Measurements from ENCODE around the gene DFFA.
A peak's percentile ranks its signal among the peaks of the same experiment; 100 is the strongest.
"Not testable (repeated sequence)": the region's sequence is repeated elsewhere in the genome, so short reads cannot be mapped to it uniquely, and the experiment has no call there.

DFFA gene

DNA sequence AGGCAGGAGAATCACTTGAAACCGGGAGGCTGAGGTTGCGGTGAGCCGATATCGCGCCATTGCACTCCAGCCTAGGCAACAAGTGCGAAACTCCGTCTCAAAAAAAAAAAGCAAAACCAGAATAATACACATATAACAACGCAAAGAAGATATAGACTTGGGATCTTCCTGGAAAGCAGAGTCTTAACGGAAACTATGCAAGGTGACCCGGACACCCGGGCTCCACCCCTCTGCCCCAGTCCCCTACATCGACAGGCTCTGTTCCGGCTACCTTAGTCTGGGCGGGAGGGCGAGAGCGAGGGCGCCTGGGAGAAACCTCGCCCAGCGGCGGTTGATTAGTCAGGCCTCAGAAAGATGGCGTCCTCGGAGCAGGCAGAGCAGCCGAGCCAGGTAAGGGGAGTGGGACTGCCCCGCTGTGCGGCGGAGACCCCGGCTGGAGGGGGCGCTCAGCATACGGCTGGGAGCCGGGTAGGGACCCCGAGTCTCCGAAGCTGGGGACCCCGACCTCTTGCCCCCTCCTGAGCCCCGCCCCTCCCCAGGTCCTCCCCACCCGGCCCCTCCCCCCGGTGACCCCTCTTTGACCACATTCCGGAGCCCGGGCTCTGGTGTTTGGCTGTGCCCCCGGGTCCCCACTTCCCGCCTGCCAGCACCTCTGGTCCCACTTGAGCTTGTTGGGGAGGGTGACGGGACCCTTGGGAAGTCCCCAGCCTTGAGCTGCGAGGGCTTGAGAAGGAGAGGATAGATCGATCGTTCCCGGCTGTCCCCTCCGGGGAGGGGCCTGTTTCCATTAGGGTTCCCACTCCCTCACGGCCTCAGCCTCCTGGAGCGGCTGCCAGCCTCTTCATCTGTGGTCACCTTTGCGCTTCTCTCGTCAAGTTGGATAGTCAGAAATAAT lies 2.5 kb upstream of the DFFA start, which contains the start of gene PEX14:
Gene PEX14, plus strand, starts transcription at position 338 of the 895 bp plus-strand sequence. Its CDS starts 17 bp downstream, at position 355.
- DNase-seq, result peak; percentile 91
- in situ Hi-C loops (cut with MboI; ENCODE audit: low pct_unique_long_range_greater_than_20kb, low sequenced_read_pairs), result no loop called here

DNA sequence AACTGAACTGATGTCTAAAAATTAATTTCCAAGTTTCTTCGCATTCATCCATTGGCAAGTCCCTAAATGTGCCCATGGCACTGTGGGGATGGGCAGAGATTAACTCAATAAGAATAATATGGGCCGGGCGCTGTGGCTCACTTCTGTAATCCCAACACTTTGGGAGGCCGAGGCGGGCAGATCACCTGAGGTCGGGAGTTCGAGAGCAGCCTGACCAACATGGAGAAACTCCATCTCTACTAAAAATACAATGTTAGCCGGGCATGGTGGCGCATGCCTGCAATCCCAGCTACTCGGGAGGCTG lies 1.9 kb upstream of the DFFA start:
- in situ Hi-C loops (cut with MboI; ENCODE audit: low pct_unique_long_range_greater_than_20kb, low sequenced_read_pairs); DNase-seq: not testable (repeated sequence)

DNA sequence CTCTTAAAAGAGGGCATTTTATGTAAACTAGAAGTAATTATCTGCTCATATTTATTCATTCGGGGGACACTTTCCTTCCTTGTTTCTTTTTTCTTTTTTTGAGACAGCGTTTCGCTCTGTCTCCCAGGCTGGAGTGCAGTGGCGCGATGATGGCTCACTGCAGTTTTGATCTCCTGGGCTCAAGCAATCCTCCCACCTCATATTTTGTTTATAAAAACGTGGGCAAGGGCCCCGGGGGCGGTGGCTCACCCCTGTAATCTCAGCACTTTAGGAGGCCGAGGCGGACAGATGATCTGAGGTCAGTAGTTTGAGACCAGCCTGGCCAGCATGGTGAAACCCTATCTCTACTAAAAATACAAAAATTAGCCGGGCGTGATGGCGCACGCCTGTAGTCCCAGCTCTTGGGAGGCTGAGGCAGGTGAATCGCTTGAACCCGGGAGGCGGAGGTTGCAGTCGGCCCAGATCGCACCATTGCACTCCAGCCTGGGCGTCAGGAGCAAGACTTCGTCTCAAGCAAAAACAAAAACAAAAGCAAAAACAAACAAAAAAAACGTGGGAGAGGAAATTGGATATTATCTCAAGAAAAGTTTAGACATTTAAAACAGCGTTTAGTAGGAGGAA lies 926 bp upstream of the DFFA start:
- no peak for DNase-seq
- in situ Hi-C loops (cut with MboI; ENCODE audit: low pct_unique_long_range_greater_than_20kb, low sequenced_read_pairs), result no loop called here

DNA sequence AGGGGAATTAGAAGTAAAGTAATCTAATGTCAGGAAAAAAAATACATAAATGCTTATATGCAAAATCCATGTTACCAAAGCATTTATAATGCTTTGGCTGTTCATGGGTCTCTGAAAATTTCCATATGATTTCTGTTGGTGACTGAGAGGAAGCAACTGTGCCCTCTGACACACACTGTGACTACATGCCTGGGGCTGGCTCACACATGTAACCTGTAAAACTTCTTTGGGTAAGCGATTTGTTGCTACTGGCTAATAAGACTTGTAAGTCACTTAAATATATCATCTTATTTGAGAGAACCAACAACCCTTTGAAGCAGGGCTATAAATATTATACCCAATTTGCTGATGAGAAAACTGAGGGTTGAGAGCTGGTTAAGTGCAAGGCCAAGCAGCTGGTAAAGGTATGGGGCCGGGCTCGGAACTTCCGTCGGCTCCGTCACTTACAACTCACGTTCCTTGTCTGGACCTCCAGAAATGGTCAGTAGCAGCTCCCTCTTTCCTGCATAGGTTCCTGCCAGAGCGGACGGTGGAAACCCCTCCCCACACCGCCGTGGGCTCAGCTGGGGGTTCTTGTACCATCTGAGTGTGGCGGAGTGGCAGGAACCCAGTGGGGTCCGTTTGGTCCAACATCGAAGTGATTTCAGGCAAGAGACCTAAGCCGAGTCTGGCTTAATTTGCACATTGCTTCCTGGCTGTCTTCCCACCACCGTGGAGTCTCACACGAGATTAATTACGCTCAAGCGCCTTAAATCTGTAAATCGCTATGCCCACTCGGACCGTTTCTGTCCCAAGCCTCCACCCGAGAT lies 714 bp downstream of the DFFA start:
- DNase-seq, result no peak
- in situ Hi-C loops (cut with MboI; ENCODE audit: low pct_unique_long_range_greater_than_20kb, low sequenced_read_pairs), result no loop called here

DNA sequence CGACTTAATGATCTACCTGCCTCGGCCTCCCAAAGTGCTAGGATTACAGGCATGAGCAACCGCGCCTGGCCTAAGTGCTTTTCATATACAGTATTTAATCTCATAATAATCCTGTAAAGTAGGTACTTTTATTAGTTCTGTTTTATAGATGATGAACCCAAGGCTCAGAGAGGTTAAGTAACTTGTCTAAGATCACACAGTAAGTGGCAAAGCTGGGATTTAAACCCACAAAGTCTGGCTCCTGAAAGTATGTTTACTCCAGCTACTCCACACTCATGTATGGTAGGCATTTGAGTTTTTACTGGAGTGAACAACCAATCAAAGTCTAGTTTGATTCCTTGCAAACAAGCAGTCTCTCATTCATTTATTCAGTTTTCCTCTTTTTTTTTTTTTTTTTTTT lies 2.3 kb downstream of the DFFA start:
- no peak for DNase-seq
- in situ Hi-C loops (cut with MboI; ENCODE audit: low pct_unique_long_range_greater_than_20kb, low sequenced_read_pairs), result no loop called here

DNA sequence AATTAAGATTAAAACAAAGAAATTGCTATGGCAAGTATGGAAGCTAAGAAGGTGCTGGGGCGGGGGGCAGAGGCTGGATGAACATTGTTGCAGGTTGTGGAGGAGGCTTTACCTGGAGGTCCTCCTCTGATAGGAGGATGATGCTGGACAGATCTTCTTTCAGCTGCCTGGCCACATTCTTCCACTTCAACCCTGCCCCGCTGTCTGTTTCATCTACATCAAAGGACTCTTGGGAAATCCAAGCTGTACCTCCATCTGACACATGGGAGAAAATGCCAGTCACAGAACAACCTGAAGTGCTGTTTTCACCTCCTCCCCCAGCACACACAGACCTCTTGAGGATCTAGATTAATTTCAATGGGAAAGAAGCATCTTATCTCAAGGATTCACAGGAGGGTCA lies 5.3 kb downstream of the DFFA start:
- in situ Hi-C loops (cut with MboI; ENCODE audit: low pct_unique_long_range_greater_than_20kb, low sequenced_read_pairs), result no loop called here
- DNase-seq, result no peak

DNA sequence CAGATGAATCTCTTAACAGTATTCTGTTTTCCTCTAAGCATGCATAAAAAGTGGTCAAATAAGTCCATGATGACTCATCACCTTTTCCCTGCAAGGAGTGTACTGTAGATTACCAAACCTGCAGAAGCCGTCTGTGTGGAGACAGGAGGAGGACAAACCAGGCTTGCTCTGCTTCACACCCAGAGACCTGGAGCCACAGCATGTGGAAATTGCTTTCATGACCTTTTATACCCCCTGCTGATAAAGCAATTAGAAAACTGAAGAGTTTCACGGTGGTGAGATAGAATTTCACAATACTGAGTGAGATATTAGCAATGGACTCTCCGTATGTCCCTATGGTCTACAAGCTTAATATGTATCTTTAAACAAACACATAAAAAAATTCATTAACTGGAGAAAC lies 13.1 kb downstream of the DFFA start:
- no peak for DNase-seq
- in situ Hi-C loops (cut with MboI; ENCODE audit: low pct_unique_long_range_greater_than_20kb, low sequenced_read_pairs), result no loop called here

DNA sequence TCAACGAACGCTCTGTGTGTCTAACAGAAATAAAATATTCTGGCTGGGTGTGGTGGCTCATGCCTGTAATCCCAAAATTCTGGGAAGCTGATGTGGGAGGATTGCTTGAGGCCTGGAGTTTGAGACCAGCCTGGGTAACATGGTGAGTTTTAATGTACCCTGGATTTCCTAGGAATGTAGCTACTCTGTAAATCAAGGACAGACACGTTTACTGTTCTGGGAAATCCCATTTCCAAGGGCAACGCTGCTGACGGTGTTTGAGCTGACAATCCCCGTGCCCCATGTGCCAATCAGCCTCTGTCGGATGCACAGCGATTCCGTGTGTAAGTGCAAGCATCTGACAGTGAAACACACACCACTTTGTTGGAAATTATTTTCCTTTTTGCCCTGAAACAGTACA lies 14.5 kb downstream of the DFFA start:
- DNase-seq, result no peak
- in situ Hi-C loops (cut with MboI; ENCODE audit: low pct_unique_long_range_greater_than_20kb, low sequenced_read_pairs), result no loop called here

DNA sequence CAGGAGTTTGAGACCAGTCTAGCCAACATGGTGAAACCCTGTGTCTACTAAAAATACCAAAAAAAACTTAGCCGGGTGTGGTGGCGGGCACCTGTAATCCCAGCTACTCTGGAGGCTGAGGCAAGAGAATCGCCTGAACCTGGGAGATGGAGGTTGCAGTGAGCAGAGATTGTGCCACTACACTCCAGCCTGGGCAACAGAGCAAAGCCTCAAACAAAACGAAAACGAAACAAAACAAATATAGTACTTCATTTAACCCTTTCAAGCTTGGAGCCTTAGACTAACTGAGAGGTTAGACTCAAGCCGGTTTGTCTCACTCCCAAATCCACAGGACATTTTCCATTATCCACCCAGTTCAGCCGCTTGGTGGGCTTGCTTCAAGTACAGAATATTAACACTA lies 14.9 kb downstream of the DFFA start:
- in situ Hi-C loops (cut with MboI; ENCODE audit: low pct_unique_long_range_greater_than_20kb, low sequenced_read_pairs); DNase-seq: not testable (repeated sequence)

DNA sequence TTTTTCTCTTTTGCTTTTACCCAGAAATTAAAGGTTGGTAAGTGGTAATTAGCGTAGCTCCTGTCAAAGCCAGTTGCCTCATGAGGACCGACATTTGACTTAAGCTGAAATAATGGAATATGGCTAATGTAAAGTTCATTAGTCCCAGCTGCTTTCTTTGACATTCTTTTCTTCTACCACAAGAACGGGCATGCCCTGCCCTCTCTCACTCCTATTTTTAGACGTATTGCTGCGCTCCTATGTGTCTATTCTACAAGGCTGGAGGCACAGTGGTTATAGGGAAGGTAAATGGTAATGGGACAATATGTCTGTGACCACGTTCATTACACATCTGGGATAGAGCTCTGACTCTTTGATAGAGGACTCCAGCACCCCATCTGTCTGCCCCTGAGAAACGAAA lies 15.7 kb downstream of the DFFA start:
- in situ Hi-C loops (cut with MboI; ENCODE audit: low pct_unique_long_range_greater_than_20kb, low sequenced_read_pairs), result no loop called here
- no peak for DNase-seq

DNA sequence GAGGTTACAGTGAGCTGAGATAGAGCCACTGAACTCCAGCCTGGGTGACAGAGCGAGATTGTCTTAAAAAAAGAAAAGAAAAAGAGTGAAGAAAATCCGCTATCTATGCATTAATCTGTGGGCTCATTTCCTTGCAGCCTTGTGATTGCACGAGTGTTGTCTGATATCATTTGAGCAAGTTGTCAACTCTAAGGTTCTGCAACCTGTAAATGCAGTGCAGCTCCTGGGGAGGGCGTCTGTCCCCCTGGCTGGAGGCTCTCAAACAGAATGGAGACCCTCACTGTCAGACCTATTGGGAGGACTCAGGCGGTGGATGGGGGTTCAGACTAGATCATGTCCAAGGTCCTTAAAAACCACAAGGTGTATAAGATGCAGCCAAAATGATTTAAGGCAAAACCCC lies 16.3 kb downstream of the DFFA start:
- in situ Hi-C loops (cut with MboI; ENCODE audit: low pct_unique_long_range_greater_than_20kb, low sequenced_read_pairs), result no loop called here
- no peak for DNase-seq

DNA sequence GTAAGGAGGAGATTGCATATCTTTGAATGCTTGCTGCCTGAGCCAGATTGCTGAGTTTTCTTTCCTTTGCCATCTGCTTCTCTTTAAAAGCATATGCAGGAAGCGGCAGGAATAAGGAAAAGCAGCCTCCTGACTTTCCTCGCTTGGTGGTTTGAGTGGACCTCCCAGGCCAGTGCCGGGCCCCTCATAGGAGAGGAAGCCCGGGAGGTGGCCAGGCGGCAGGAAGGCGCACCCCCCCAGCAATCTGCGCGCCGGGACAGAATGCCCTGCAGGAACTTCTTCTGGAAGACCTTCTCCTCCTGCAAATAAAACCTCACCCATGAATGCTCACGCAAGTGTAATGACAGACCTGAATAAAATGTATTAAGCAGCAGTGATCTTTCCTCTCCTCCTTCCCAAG lies 21.0 kb downstream of the DFFA start:
- DNase-seq, result no peak
- in situ Hi-C loops (cut with MboI; ENCODE audit: low pct_unique_long_range_greater_than_20kb, low sequenced_read_pairs), result no loop called here

DNA sequence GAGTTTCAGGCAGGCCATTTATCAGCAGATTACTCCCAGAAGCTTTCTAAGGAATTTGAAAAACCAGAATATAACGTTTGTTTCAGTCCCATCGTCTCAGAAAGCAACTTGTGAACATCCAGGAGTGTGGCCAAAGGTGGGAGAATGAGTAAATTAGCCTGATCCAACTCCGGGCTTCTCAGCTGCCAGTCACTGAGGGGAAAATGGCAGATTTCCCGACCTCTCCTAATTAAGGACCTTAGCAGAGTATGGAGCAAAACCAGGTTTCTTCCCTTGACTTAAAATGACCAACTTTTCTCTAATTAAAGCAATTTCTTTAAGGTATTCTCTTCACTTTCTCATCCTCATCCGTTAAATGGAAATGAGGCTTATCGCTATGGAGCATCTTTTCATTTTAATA lies 21.5 kb downstream of the DFFA start:
- in situ Hi-C loops (cut with MboI; ENCODE audit: low pct_unique_long_range_greater_than_20kb, low sequenced_read_pairs), result no loop called here
- no peak for DNase-seq

DNA sequence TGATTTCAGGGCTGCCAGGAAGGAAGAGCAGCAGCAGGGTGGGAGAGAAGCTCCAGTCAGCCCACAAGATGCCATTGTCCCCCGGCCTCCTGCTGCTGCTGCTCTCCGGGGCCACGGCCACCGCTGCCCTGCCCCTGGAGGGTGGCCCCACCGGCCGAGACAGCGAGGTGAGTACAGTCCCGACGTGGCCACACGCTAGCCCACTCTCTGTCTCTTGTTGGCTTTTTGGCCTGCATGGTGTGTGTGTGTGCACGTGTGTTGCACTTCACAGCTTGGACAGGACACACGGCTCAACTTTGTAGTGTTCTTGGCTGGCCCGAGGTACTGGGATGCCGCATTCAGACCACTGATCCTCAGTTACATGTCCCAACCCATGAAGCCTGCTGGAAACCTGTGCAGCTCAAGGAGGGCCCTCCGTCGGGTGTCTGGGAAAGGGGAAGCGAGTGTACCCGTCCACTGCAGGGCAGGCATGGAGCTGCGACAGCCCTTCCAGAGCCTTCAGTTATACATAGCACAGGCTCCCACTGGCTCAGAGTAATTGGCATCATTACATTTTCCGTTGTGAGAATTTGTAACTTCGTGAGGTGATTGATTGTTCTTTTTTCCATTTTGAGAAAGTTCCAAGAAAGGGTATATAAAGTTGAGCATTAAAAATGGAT lies 22.0 kb downstream of the DFFA start:
- in situ Hi-C loops (cut with MboI; ENCODE audit: low pct_unique_long_range_greater_than_20kb, low sequenced_read_pairs), result no loop called here
- no peak for DNase-seq

DNA sequence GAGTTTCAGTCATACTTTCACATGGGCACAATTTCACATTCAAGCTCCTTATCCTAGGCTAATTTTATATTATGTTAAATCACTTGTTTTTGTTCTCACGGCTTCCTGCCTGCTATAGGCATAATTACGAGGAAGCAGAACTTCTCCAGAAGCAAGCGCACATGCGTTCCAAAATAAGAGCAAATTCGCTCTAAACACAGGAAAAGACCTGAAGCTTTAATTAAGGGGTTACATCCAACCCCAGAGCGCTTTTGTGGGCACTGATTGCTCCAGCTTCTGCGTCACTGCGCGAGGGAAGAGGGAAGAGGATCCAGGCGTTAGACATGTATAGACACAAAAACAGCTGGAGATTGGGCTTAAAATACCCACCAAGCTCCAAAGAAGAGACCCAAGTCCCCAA lies 22.6 kb downstream of the DFFA start, which contains the start of gene CORT:
Gene CORT, plus strand, starts transcription at position 281 of the 400 bp plus-strand sequence. CDS start 193 bp downstream, outside the sequence.
- peak; percentile 20 for DNase-seq
- in situ Hi-C loops (cut with MboI; ENCODE audit: low pct_unique_long_range_greater_than_20kb, low sequenced_read_pairs), result no loop called here

DNA sequence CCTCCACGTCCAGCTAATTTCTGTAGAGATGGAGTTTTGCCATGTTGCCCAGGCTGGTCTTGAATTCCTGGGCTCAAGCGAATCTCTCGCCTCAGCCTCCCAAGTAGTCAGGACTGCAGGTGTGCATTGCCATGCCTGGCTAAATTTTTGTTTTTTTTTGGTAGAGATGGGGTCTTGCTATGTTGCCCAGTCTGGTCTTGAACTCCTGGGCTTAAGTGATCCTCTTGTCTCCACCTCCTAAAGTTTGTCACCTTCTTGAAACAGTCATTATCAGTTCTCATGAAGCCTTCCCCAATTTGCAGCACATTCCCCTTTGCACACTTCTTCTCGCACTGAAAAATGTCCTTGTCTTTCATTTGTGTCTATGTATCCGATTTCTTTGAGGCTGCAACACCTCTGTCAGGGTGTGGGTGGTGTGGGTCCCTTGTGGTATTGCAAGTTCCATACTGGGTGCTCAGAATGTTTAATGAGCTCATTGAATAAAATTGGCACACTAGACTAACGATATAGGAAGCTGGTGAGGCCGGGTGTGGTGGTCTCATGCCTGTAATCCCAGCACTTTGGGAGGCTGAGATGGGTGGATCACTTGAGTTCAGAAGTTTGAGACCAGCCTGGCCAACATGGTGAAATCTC lies 25.4 kb downstream of the DFFA start:
- DNase-seq, result no peak
- in situ Hi-C loops (cut with MboI; ENCODE audit: low pct_unique_long_range_greater_than_20kb, low sequenced_read_pairs), result no loop called here

DNA sequence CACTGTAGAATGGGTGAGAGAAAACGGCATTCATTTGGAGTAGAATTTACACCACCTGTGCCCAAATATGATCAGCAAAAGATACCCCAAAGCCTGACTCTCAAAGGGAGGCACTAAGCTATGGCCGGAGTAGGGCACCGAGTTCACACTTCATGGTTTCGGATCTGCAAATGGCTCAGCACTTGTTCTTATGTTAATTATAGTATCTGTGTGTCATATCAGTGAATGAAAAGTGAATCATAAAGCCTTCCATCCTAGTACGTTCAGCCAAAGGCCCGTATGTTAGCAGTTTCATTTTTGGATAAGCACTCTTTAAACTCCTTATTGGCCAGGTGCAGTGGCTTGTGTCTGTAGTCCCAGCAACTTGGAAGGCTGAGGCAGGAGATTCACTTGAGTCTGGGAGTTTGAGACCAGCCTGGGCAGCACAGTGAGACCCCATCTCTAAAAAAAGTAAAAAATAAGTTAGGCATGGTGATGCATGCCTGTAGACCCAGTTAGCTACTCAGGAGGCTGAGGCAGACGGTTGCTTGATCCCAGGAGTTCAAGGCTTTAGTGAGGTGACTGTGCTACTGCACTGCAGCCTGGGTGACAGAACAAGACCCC lies 27.4 kb downstream of the DFFA start:
- DNase-seq, result no peak
- in situ Hi-C loops (cut with MboI; ENCODE audit: low pct_unique_long_range_greater_than_20kb, low sequenced_read_pairs), result no loop called here

DNA sequence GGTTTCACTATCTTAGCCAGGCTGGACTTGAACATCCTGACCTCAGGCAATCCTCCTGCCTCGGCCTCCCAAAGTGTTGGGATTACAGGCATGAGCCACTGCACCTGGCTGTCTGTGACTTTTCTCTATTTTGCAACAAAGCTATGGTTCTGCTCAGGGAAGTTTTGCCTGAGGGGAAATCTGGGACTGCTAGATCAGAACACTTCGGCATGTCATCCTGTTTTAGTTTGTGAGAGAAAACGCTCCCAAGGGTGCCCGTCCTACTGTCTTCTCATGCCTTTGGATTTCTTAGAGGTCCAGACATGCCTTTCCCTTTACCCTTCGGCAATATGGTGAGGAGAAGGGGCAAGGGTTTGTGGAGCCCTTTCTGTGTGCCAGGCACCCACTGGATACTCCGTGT lies 28.1 kb downstream of the DFFA start:
- in situ Hi-C loops (cut with MboI; ENCODE audit: low pct_unique_long_range_greater_than_20kb, low sequenced_read_pairs), result no loop called here
- no peak for DNase-seq

DNA sequence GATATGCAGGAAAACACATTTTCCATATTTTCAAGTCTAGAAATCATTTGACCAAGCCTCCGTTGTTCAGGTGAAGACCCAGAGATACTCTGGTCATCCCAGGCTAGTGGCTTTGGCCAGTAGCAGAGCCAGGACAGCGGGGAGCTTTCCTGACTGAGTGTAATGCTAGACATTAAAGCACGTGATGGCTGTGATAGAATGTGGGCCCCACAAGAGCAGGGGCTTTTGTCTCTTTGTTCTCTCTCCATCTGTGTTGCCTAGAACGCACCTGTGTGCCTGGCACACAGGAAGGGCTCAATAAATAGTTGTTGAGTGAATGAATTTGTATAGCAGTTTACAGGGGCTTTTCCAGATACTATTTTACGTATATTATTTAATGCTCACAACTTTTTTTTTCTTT lies 31.5 kb downstream of the DFFA start:
- in situ Hi-C loops (cut with MboI; ENCODE audit: low pct_unique_long_range_greater_than_20kb, low sequenced_read_pairs), result no loop called here
- DNase-seq, result no peak
